Osteocyte (in vitro differentiated cells): ENCODE data around the gene ALG9. TPM values are rescaled to one million over a fixed set of nuclear protein-coding genes. Genes with fewer than 3 reads are reported as not detected.

Experiments used
- DNase-seq: peaks from one replicate; pipeline ENCODE4 v3.0.0; 2021; ENCODE audit warnings: mixed read lengths; ENCODE audit not compliant: unreplicated experiment; ENCODE audit errors: extremely low spot score
- H3K27ac Mint-ChIP-seq: one replicate; pipeline ENCODE4 v1.8.0; 2021; ENCODE audit warnings: mild to moderate bottlenecking, mixed read lengths; ENCODE audit not compliant: unreplicated experiment
- H3K27me3 Mint-ChIP-seq: one replicate; pipeline ENCODE4 v1.8.0; 2021; ENCODE audit warnings: mixed read lengths; ENCODE audit not compliant: unreplicated experiment
- H3K36me3 Mint-ChIP-seq: one replicate; pipeline ENCODE4 v1.8.0; 2021; ENCODE audit warnings: mixed read lengths; ENCODE audit not compliant: unreplicated experiment
- H3K4me1 Mint-ChIP-seq: one replicate; pipeline ENCODE4 v1.8.0; 2021; ENCODE audit warnings: mixed read lengths; ENCODE audit not compliant: unreplicated experiment
- H3K4me3 Mint-ChIP-seq: one replicate; pipeline ENCODE4 v1.8.0; 2021; ENCODE audit warnings: mild to moderate bottlenecking, moderate library complexity, mixed read lengths; ENCODE audit not compliant: unreplicated experiment
- H3K9me3 Mint-ChIP-seq: one replicate; pipeline ENCODE4 v1.8.0; 2021; ENCODE audit warnings: mixed read lengths; ENCODE audit not compliant: unreplicated experiment
- total RNA-seq: library from RNA; stranded (reverse); gene quantifications from 2 replicates; pipeline ENCODE4 v1.2.1, GENCODE V29; 2021
- TF ChIP-seq, protein P1 (sequence below): fragments of 200-600 bp; sonication (generic); IDR thresholded peaks from 2 replicates; pipeline ENCODE4 v1.5.0; 2021; ENCODE audit warnings: antibody characterized with exemption, mild to moderate bottlenecking, moderate library complexity

ALG9 gene
- total RNA-seq, 1 donor from 2014 or later, result 41.7 TPM

DNA sequence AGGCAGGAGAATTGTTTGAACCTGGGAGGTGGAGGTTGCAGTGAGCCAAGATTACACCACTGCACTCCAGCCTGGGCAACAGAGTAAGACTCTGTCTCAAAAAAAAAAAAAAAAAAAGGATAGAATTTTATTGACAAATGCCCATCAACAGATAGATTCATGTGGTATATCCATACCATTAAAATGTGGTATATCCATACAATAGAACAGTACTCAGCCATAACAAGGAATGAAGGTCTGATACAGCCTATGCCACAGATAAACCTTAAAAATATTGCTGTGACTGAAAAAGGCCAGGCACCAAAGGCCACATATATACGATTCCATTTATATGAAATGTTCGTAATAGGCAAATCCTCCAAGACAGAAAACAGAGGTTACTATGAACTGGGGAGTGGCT, 59.9 kb downstream of the ALG9 start:
- Mint-ChIP-seq H3K9me3 (no peaks in the 10 kb centered on the region), H3K4me1 (peaks cover 29% of the 10 kb centered on the region), H3K27ac (no peak overlapping the region), H3K4me3 (no peak overlapping the region), H3K36me3 (peaks cover 24% of the 10 kb centered on the region), H3K27me3 (no peaks in the 10 kb centered on the region)
- DNase-seq, result no peak
- TF ChIP-seq, protein P1, sequence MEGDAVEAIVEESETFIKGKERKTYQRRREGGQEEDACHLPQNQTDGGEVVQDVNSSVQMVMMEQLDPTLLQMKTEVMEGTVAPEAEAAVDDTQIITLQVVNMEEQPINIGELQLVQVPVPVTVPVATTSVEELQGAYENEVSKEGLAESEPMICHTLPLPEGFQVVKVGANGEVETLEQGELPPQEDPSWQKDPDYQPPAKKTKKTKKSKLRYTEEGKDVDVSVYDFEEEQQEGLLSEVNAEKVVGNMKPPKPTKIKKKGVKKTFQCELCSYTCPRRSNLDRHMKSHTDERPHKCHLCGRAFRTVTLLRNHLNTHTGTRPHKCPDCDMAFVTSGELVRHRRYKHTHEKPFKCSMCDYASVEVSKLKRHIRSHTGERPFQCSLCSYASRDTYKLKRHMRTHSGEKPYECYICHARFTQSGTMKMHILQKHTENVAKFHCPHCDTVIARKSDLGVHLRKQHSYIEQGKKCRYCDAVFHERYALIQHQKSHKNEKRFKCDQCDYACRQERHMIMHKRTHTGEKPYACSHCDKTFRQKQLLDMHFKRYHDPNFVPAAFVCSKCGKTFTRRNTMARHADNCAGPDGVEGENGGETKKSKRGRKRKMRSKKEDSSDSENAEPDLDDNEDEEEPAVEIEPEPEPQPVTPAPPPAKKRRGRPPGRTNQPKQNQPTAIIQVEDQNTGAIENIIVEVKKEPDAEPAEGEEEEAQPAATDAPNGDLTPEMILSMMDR, result no peak

DNA sequence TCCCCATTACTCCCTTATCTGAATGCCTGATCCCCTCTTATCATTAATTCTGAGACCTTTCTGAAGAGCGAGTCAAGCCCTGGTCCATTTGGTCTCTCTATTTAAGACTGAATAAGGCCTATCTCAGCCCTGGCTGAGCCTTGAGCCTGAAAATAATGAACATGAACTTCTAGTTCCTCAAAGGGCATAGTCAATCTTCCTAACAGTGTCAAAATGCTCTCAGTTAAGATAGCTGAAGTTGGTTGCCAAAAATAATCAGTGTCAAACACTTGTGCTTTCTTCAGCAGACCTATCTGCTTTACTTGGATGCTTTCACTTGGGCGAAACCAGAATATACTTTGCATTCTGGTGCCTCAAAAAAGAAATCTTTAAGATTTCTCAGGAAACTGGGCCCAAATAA, 62.5 kb downstream of the ALG9 start:
- no peak for DNase-seq

DNA sequence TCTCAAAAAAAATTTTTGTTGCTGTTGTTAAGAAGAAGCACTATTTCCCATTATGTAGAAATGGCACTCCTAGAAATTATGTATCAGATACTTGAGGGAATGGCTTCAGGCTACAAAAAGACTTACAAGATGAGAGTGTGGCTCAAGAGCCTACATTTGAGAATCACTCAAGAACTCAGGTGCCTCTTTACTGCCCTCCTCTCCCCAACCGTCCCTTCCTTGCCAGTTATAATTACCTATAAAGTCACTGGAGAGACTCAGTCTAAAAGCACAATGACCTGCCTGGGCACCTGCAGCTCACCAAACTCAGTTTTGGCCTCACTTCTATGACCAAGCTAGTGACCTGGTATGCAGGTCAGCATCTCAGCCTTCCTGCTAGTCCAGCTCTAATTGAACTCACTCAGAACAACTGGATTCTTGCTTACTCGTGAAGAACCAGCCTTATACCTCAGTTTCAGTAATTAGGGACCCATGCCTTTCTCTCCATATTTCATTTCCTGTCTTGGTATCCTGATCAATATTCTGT, 63.3 kb downstream of the ALG9 start:
- no peaks in the 10 kb centered on the region for H3K9me3 Mint-ChIP-seq
- H3K4me1 Mint-ChIP-seq, result peaks cover 11% of the 10 kb centered on the region
- H3K4me3 Mint-ChIP-seq, result no peak overlapping the region
- H3K27ac Mint-ChIP-seq, result no peak overlapping the region
- TF ChIP-seq, protein P1, result no peak
- peaks cover 33% of the 10 kb centered on the region for H3K36me3 Mint-ChIP-seq
- no peaks in the 10 kb centered on the region for H3K27me3 Mint-ChIP-seq
- no peak for DNase-seq

More for the DNA sequence above, 62.5 kb downstream of the ALG9 start:
- Mint-ChIP-seq H3K27ac (no peak overlapping the region), H3K4me3 (no peak overlapping the region), H3K27me3 (no peaks in the 10 kb centered on the region), H3K4me1 (peaks cover 13% of the 10 kb centered on the region), H3K36me3 (peaks cover 28% of the 10 kb centered on the region), H3K9me3 (no peaks in the 10 kb centered on the region)
- TF ChIP-seq, protein P1, result no peak

DNA sequence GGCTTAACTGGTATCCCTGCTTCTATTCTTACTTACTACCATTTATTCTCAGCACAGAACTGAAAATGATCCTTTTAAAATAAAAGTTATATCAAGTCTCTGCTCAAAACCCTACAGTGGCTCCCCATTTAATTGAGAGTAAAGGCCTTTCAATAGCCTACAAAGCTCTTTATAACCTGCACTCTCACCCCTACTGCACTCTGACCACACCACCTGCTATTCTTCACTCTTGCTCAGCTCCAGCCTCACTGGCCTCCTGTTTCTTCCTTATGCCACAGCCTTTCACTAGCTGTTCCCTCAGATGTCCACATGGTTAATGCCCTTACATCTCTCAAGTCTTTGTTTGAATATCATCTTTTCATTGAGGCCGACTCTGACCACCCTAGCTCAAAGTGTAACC, 64.3 kb downstream of the ALG9 start:
- H3K36me3 Mint-ChIP-seq, result peaks cover 38% of the 10 kb centered on the region
- TF ChIP-seq, protein P1, result no peak
- H3K27me3 Mint-ChIP-seq, result no peaks in the 10 kb centered on the region
- no peak for DNase-seq
- no peak overlapping the region for H3K4me3 Mint-ChIP-seq
- H3K27ac Mint-ChIP-seq, result no peak overlapping the region
- peaks cover 11% of the 10 kb centered on the region for H3K4me1 Mint-ChIP-seq
- H3K9me3 Mint-ChIP-seq, result no peaks in the 10 kb centered on the region

DNA sequence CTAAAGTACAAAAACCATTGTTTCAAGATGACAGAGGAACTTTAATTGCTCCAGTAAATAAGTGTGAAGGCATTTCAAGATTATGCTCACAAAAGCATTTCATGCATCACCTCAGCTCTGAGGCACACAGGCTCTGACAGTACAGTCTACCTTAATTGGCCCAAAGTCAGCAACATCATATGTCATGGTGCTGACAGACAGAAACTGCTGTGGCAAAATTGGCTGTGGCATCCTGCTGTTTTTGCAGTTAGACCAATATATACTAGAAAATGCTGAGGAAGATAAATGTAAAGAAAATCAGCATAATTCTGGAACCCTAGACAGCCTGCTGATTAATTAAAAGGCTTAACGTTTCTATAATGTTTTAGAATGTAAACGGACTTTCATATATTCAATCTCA, 70.2 kb downstream of the ALG9 start:
- Mint-ChIP-seq H3K4me3 (no peak overlapping the region), H3K27me3 (no peaks in the 10 kb centered on the region), H3K36me3 (peaks cover 42% of the 10 kb centered on the region), H3K9me3 (peaks cover 11% of the 10 kb centered on the region), H3K4me1 (peaks cover 23% of the 10 kb centered on the region), H3K27ac (no peak overlapping the region)
- DNase-seq, result no peak
- TF ChIP-seq, protein P1, result no peak
